K562 (cell line): ENCODE measurements around the gene RCOR1. TPM values are rescaled to one million over a fixed set of nuclear protein-coding genes. Genes with fewer than 3 reads are reported as not detected.

Experiments used
- ARID2 ChIP-seq: fragments of 450-650 bp; IDR thresholded peaks from 2 replicates; pipeline ENCODE4 v1.6.1; 2017; ENCODE audit warnings: antibody characterized with exemption, mild to moderate bottlenecking
- ERF ChIP-seq: fragments of 450-650 bp; formaldehyde crosslinking; IDR thresholded peaks from 2 replicates; pipeline ENCODE4 v1.4.0; 2020; ENCODE audit warnings: mild to moderate bottlenecking, mixed read lengths
- GABPB2 ChIP-seq: fragments of 250-450 bp; sonication (Bioruptor Pico); conservative IDR thresholded peaks from 2 replicates; pipeline ENCODE4 v1.5.1; 2021; ENCODE audit warnings: mild to moderate bottlenecking
- JUND ChIP-seq, 2 experiments: IDR thresholded peaks; 2 replicates in 1 of 2; 3 replicates in 1 of 2; pipeline ENCODE4 v1.6.1; 2011; ENCODE audit warnings: borderline replicate concordance in 2 of 2, low read depth in 2 of 2, low read length in 2 of 2, improper control_type of control experiment in 1 of 2, missing biosample characterization in 1 of 2, missing genetic modification characterization in 1 of 2, missing genetic modification reagents in 1 of 2
- PCBP2 ChIP-seq: fragments of 200-400 bp; formaldehyde crosslinking; IDR thresholded peaks from 2 replicates; pipeline ENCODE4 v1.6.1; 2018; ENCODE audit warnings: low read length, low read depth, mild to moderate bottlenecking, moderate library complexity; ENCODE audit not compliant: poor library complexity, severe bottlenecking
- PTBP1 ChIP-seq: fragments of 200-400 bp; formaldehyde crosslinking; IDR thresholded peaks from 2 replicates; pipeline ENCODE4 v1.6.1; 2017; ENCODE audit warnings: low read depth, low read length
- RBBP5 ChIP-seq: fragments of 200-600 bp; sonication (generic); IDR thresholded peaks from 2 replicates; pipeline ENCODE4 v1.6.1; 2012; ENCODE audit warnings: borderline replicate concordance, mild to moderate bottlenecking, low read length, control low read depth, inconsistent platforms; ENCODE audit not compliant: insufficient read depth, poor library complexity, severe bottlenecking
- ZBTB26 ChIP-seq: fragments of 450-650 bp; formaldehyde crosslinking; IDR thresholded peaks from 2 replicates; pipeline ENCODE4 v1.4.0; 2022; ENCODE audit warnings: missing genetic modification characterization
- ZNF133 ChIP-seq: fragments of 250-450 bp; sonication (Bioruptor Pico); IDR thresholded peaks from 2 replicates; pipeline ENCODE4 v1.4.0; 2020; ENCODE audit warnings: mild to moderate bottlenecking
- ZNF212 ChIP-seq: fragments of 450-650 bp; formaldehyde crosslinking; IDR thresholded peaks from 2 replicates; pipeline ENCODE4 v1.4.0; 2020; ENCODE audit warnings: mild to moderate bottlenecking
- ZNF644 ChIP-seq: fragments of 200-800 bp; sonication (Bioruptor generic); IDR thresholded peaks from 2 replicates; pipeline ENCODE4 v1.6.1; 2016; ENCODE audit warnings: low read depth, missing genetic modification characterization, missing compliant biosample characterization
- ZNF764 ChIP-seq: fragments of 250-450 bp; sonication (Bioruptor Pico); IDR thresholded peaks from 2 replicates; pipeline ENCODE4 v1.4.0; 2020; ENCODE audit warnings: low read depth, mild to moderate bottlenecking, moderate library complexity
- ZSCAN29 ChIP-seq: fragments of 450-650 bp; IDR thresholded peaks from 2 replicates; pipeline ENCODE4 v1.6.1; 2017
- polyA plus RNA-seq, 8 experiments: library from polyadenylated mRNA; depleted of rRNA in 4 of 8; stranded (reverse) in 5 of 8; unstranded in 3 of 8; fragments of >200 nt; fragmentation: Nextera tagmentation in 2 of 8; fragmentation: Illumina TruSeq in 1 of 8; extraction: Ambion mirVana in 2 of 8; extraction: Trizol in 1 of 8; gene quantifications; 2 replicates each; pipeline versions ENCODE4 v1.2.1 to v1.2.3, GENCODE V29; 2011 to 2014; ENCODE audit warnings: inconsistent platforms in 1 of 8, missing spikeins in 1 of 8
- total RNA-seq, 7 experiments: library from RNA; depleted of rRNA in 6 of 7; stranded (reverse); fragments of >200 nt in 6 of 7; fragmentation: Illumina TruSeq in 2 of 7; extraction: Trizol in 2 of 7; gene quantifications; 2 replicates each; pipeline versions ENCODE4 v1.2.1 to v1.2.3, GENCODE V29; 2011 to 2021; ENCODE audit warnings: low replicate concordance in 1 of 7
- TF ChIP-seq, protein P1 (sequence below): fragments of 450-650 bp; IDR thresholded peaks from 2 replicates; pipeline ENCODE4 v1.6.1; 2016; ENCODE audit warnings: low read depth
- TF ChIP-seq, protein P2 (sequence below): sonication (generic); formaldehyde crosslinking; IDR thresholded peaks from 2 replicates; pipeline ENCODE4 v1.9.0; 2022; ENCODE audit warnings: mild to moderate bottlenecking, missing genetic modification reagents

RCOR1 gene
- total and polyA plus RNA-seq, 9 of the 15 experiments (the other 6 are each of a cell fraction or from before 2014, with no cell fraction given) = 8.5 to 47.9 (median 20.9) TPM

DNA sequence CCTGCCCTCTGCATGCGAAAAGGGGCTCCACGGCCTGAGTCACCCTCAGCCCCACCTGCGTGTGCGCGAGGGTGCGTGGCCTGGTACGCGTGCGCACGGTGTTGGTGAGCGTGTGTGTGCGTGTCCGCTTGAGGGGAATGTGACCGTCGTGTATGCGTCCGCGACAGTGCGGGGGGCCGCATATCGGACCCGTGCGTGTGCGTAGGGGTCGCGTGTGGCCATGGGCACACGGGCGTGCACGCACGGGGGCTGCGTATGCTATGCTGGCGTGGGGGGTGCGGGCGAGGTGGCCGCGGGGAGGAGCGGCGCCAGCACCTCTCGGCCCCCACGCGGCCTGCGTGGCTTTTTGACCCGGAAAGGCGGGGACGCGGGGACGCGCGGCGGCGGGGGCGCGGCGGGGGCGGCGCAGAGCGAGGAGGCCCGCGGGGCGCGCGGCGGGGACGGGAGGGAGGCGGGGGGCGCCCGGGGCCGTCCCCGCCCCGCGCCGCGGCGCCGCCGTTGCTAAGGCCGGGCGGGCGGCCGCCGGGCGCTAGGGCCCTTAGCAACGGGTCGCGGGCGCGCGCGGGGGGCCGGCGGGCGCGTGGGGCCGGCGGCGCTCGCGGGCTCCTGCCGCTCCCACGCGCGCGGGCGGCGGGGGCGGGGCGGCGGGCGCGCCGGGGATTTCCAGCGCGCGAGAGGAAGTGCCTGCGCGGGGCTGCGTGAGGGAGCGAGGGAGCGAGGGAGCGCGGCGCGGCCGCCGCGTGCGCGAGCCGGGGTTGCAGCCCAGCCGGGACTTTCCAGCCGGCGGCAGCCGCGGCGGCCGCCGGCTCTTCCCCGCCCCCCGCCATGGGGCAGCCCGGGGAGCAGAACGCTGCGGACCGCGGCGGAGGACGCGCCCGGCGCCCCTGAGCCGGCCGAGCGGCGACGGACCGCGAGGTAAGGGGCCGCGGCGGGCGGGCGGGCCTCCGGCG, 184.6 kb downstream of the RCOR1 start, which contains the start of gene TRAF3 (continued):
- TF ChIP-seq, protein P1, sequence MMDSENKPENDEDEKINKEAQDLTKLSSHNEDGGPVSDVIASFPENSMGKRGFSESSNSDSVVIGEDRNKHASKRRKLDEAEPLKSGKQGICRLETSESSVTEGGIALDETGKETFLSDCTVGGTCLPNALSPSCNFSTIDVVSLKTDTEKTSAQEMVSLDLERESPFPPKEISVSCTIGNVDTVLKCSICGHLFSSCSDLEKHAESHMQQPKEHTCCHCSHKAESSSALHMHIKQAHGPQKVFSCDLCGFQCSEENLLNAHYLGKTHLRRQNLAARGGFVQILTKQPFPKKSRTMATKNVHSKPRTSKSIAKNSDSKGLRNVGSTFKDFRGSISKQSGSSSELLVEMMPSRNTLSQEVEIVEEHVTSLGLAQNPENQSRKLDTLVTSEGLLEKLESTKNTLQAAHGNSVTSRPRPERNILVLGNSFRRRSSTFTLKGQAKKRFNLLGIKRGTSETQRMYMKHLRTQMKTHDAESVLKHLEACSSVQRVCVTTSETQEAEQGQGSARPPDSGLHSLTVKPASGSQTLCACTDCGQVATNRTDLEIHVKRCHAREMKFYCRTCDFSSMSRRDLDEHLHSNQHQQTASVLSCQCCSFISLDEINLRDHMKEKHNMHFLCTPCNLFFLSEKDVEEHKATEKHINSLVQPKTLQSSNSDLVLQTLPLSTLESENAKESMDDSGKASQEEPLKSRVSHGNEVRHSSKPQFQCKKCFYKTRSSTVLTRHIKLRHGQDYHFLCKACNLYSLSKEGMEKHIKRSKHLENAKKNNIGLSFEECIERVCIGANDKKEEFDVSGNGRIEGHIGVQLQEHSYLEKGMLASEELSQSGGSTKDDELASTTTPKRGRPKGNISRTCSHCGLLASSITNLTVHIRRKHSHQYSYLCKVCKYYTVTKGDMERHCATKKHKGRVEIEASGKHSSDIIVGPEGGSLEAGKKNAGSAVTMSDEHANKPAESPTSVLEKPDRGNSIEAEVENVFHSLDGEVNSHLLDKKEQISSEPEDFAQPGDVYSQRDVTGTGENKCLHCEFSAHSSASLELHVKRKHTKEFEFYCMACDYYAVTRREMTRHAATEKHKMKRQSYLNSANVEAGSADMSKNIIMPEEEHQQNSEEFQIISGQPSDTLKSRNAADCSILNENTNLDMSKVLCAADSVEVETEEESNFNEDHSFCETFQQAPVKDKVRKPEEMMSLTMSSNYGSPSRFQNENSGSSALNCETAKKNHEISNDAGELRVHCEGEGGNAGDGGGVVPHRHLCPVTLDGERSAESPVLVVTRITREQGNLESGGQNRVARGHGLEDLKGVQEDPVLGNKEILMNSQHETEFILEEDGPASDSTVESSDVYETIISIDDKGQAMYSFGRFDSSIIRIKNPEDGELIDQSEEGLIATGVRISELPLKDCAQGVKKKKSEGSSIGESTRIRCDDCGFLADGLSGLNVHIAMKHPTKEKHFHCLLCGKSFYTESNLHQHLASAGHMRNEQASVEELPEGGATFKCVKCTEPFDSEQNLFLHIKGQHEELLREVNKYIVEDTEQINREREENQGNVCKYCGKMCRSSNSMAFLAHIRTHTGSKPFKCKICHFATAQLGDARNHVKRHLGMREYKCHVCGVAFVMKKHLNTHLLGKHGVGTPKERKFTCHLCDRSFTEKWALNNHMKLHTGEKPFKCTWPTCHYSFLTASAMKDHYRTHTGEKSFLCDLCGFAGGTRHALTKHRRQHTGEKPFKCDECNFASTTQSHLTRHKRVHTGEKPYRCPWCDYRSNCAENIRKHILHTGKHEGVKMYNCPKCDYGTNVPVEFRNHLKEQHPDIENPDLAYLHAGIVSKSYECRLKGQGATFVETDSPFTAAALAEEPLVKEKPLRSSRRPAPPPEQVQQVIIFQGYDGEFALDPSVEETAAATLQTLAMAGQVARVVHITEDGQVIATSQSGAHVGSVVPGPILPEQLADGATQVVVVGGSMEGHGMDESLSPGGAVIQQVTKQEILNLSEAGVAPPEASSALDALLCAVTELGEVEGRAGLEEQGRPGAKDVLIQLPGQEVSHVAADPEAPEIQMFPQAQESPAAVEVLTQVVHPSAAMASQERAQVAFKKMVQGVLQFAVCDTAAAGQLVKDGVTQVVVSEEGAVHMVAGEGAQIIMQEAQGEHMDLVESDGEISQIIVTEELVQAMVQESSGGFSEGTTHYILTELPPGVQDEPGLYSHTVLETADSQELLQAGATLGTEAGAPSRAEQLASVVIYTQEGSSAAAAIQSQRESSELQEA = no peak
- TF ChIP-seq, protein P2, sequence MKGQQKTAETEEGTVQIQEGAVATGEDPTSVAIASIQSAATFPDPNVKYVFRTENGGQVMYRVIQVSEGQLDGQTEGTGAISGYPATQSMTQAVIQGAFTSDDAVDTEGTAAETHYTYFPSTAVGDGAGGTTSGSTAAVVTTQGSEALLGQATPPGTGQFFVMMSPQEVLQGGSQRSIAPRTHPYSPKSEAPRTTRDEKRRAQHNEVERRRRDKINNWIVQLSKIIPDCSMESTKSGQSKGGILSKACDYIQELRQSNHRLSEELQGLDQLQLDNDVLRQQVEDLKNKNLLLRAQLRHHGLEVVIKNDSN (CRISPR knock-in tag) = no peak
- TF ChIP-seq ZNF644 (peak; percentile 21; the same call in 1 of the 2 replicates), ERF (CRISPR knock-in tag) (no peak), ZNF764 (CRISPR knock-in tag) (no peak), PTBP1 (no peak), ZNF212 (CRISPR knock-in tag) (no peak), ARID2 (no peak), RBBP5 (peak; percentile 22), ZNF133 (no peak), GABPB2 (no peak), ZBTB26 (CRISPR knock-in tag) (no peak), PCBP2 (no peak), JUND (IDR thresholded peaks at IDR 0.05; ENCODE audit: borderline replicate concordance, low read depth, low read length) (no peak), JUND (tag; IDR thresholded peaks at IDR 0.05; ENCODE audit: borderline replicate concordance, low read depth, low read length) (no peak), ZSCAN29 (no peak)
